Stimulated activated naive CD8-positive, alpha-beta T cell treated with anti-CD3 and anti-CD28 coated beads, Interleukin-15, amount 100 ng/mL, for 72 hours (primary cell): ENCODE data around the gene UBE2H.
"Not testable (repeated sequence)": the region's sequence is repeated elsewhere in the genome, so short reads cannot be mapped to it uniquely, and the experiment has no call there.

Experiments
- ATAC-seq: fragments of 150-1000 bp; cut with Tn5 transposase; 2 replicates; pipeline ENCODE4 v1.10.0; 2021; ENCODE audit warnings: mild to moderate bottlenecking, moderate library complexity
- DNase-seq, 2 donors: peaks; one replicate each; pipeline ENCODE4 v3.0.0; 2021 to 2022
- H3K27ac Mint-ChIP-seq, 2 donors: one replicate each; pipeline ENCODE4 v1.8.0; 2022; ENCODE audit warnings: mild to moderate bottlenecking in 2 of 2, mixed read lengths in 2 of 2, moderate library complexity in 2 of 2
- H3K27me3 Mint-ChIP-seq: one replicate; pipeline ENCODE4 v1.8.0; 2022; ENCODE audit warnings: mixed read lengths
- H3K4me1 Mint-ChIP-seq: one replicate; pipeline ENCODE4 v1.8.0; 2022; ENCODE audit warnings: mild to moderate bottlenecking, mixed read lengths
- H3K4me3 Mint-ChIP-seq, 2 donors: one replicate each; pipeline ENCODE4 v1.8.0; 2022; ENCODE audit warnings: mild to moderate bottlenecking in 2 of 2, mixed read lengths in 2 of 2, moderate library complexity in 1 of 2
- H3K9me3 Mint-ChIP-seq, 2 donors: one replicate each; pipeline ENCODE4 v1.8.0; 2022; ENCODE audit warnings: mixed read lengths in 2 of 2

Gene UBE2H

DNA sequence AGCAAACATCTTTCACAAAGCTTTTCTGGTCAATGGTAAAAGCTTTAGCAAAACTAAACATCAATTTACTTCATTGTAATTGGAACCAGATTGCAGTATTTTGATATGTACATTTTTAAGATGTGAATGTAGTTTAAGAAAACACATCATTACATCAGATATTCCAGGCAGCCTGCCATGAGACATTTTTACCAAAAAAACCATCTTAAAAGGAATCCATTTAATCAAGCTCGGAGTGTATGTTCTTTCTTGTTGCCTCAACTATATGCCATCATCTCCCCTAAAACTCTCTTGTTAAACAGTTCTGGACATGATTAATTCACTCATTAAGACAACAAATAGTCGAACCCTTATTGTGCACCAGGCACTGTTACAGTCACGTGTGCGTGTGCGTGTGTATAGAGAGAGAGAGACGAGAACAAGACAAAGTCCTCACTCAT is 97.5 kb downstream of the UBE2H start:
- DNase-seq = no peak
- no peaks in the 10 kb centered on the region for H3K9me3 Mint-ChIP-seq
- no peaks in the 10 kb centered on the region for H3K27me3 Mint-ChIP-seq
- H3K27ac Mint-ChIP-seq = no peak overlapping the region
- no peak overlapping the region for H3K4me3 Mint-ChIP-seq
- ATAC-seq = no peak
- H3K4me1 Mint-ChIP-seq = peaks cover 67% of the 10 kb centered on the region

DNA sequence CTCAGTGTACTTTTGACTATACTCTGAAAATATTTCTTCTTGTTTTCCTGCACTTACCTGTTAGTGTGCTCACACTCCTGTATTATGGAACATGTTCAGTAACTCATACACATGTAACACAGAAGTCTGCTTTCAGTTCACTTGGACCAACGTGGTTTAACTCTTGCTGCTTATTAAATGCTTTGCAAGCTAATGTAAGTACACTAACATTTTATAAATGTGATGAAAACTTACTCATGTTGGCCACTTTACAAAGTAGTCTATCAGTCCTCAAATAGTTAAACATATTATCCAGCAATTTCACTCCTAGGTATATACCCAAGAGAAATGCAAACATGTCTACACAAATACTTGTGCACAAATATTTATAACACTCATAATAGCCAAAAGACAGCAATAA is 98.4 kb downstream of the UBE2H start:
- DNase-seq (no peak), ATAC-seq (no peak)
- Mint-ChIP-seq H3K9me3 (no peaks in the 10 kb centered on the region), H3K27ac (no peak overlapping the region), H3K27me3 (no peaks in the 10 kb centered on the region), H3K4me3 (no peak overlapping the region), H3K4me1 (peaks cover 58% of the 10 kb centered on the region)

DNA sequence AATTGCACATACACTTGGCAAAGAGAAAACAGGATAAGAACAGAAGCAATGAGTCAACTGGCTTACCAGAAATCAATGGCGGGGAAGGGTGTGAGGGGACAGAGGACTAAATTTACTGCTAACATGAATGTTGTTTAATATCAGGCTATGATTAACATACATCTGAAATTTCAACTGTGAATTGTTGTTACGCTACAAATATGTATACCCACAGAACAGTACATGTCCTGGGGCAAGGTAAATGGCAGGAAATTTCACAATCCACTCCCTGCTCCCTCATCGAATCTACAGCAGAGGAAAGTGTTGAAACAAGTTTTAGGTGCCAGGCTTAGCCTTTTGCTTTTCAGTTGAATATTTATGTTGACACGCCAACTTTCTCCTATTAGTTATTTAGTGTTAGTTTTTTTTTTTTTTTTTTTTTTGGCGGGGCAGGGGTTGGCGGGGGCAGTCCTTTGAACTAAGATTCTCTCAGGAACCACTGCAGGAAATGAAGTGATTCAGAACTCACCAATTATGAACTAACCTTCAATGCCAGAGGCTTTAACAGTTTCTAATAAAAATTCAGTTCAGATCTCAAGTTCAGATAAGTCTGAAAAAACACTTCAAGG is 99.0 kb downstream of the UBE2H start:
- Mint-ChIP-seq H3K27me3 (no peaks in the 10 kb centered on the region), H3K9me3 (no peaks in the 10 kb centered on the region), H3K4me3 (no peak overlapping the region), H3K4me1 (peaks cover 52% of the 10 kb centered on the region), H3K27ac (no peak overlapping the region)
- ATAC-seq = no peak
- DNase-seq = no peak

DNA sequence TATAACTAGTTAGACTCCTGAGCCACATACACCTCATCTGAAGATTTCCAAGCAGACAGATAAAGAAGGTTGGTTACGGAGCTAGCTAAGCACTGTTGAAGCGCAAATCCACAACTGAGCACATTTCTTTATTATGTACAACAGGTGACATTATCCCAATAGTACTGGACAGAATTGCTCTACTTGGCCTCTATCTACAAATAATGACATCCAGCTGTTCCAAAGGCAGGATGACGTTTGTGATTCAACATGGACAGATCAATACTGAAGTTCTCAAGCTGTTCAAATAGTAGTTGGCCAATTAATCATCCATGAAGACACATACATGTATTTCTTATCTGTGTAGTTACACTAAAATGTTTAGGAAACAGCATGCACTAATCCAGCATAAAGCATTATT is 101.0 kb downstream of the UBE2H start:
- DNase-seq (no peak), ATAC-seq (no peak)
- Mint-ChIP-seq H3K4me1 (peaks cover 50% of the 10 kb centered on the region), H3K27ac (no peak overlapping the region), H3K9me3 (no peaks in the 10 kb centered on the region), H3K4me3 (no peak overlapping the region), H3K27me3 (no peaks in the 10 kb centered on the region)

DNA sequence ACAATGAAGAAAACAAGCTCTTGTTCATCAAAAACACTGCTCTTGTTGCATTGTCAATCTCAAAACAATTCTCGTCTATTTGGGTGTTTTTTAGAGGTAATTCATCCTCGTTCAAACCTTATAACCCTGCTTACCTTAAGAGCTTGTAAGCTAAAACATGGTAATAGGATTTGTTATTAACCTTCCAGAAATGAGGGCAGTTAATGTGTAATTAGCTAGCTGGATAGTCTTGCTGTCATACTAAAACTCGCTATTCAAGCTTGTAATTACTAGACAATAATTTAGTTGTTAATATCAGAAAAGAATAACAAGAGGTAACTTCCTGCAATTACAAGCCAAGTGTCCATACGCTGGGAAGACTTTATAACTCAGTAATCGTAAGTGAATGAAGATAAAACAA is 101.6 kb downstream of the UBE2H start:
- H3K27me3 Mint-ChIP-seq = no peaks in the 10 kb centered on the region
- DNase-seq = no peak
- ATAC-seq = no peak
- no peaks in the 10 kb centered on the region for H3K9me3 Mint-ChIP-seq
- H3K4me1 Mint-ChIP-seq = peaks cover 52% of the 10 kb centered on the region
- H3K4me3 Mint-ChIP-seq = no peak overlapping the region
- H3K27ac Mint-ChIP-seq = no peak overlapping the region

DNA sequence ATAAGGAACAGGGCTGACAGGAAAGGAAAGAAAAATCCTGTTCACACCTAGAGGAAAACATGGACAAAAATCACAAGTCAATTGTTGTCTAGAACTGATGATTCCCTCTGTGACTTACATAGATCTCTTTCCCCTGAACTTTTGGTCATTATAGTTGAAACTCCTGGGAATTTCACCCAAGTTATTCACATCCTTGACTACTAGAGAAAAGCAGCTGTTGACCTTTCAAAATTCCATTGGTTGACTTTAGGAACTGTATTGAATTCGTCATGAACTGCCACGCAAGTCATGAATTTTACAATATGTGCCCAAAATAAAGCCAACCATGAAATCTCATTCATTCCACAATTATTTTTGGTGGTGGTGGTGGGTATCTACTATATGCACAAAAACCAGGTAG is 104.3 kb downstream of the UBE2H start:
- Mint-ChIP-seq H3K27ac (no peak overlapping the region), H3K4me1 (peaks cover 54% of the 10 kb centered on the region)
- no peak for DNase-seq

DNA sequence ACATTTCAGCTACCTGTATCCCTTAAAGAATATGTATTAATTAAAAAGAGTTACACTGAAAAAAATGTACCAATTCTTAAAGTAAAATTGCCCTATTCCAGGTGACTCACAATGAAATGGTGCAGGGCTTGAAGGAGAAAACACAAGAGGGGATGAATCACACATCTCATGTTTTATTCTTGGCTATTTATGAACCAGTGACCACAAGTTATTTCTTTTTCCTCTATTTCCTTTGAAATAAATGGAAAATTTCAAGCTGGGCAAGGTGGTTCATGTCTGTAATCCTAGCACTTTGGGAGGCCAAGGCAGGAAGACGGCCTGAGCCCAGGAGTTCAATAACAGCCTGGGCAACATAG is 106.8 kb downstream of the UBE2H start:
- Mint-ChIP-seq H3K4me1 (peaks cover 62% of the 10 kb centered on the region), H3K9me3 (no peaks in the 10 kb centered on the region), H3K27me3 (no peaks in the 10 kb centered on the region), H3K4me3 (no peak overlapping the region), H3K27ac (peak overlapping the region in 1 of 2 donors; percentile 19)
- no peak for DNase-seq
- ATAC-seq = no peak

More for the DNA sequence above, 104.3 kb downstream of the UBE2H start:
- H3K4me3 Mint-ChIP-seq = no peak overlapping the region
- no peaks in the 10 kb centered on the region for H3K9me3 Mint-ChIP-seq
- H3K27me3 Mint-ChIP-seq = no peaks in the 10 kb centered on the region
- no peak for ATAC-seq

DNA sequence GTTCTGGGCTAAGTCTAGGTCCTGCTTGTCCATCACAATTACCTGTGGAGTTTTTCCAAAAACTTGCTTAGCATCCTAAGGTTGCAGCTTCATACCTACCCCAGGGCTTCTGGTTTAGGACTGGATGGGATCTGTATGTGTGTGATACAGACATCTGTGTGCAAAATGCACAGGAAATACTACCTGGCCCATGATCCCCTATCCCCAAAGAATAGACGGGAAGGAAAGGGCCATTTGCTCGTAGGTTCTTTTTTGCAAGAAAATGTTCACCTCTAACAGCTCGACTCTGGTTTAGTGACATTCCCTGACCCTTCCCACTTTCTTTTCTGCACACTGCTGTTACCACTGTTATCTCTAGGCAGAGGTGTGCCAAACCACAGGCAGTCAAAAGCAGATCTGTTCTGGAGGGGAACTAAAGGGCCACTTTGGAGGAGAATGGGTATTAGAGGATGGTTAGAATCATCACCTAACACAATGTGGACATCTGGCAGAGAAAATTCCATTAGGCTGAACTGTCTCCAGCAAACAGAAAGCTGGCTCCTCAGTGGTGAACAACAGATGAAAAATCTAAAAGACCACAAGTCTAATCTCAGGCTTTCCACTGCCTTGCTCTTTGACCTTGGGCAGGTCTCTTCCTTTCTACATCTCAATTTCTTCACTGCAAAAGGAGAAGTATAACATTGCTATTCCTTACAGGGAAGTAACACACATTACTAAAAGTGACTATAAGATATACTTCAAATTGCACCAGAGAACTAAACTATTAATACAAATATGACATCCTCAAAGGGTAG is 107.4 kb downstream of the UBE2H start:
- Mint-ChIP-seq H3K27me3 (no peaks in the 10 kb centered on the region), H3K4me1 (peaks cover 68% of the 10 kb centered on the region), H3K27ac (no peak overlapping the region), H3K9me3 (no peaks in the 10 kb centered on the region), H3K4me3 (no peak overlapping the region)
- ATAC-seq (no peak), DNase-seq (no peak)

DNA sequence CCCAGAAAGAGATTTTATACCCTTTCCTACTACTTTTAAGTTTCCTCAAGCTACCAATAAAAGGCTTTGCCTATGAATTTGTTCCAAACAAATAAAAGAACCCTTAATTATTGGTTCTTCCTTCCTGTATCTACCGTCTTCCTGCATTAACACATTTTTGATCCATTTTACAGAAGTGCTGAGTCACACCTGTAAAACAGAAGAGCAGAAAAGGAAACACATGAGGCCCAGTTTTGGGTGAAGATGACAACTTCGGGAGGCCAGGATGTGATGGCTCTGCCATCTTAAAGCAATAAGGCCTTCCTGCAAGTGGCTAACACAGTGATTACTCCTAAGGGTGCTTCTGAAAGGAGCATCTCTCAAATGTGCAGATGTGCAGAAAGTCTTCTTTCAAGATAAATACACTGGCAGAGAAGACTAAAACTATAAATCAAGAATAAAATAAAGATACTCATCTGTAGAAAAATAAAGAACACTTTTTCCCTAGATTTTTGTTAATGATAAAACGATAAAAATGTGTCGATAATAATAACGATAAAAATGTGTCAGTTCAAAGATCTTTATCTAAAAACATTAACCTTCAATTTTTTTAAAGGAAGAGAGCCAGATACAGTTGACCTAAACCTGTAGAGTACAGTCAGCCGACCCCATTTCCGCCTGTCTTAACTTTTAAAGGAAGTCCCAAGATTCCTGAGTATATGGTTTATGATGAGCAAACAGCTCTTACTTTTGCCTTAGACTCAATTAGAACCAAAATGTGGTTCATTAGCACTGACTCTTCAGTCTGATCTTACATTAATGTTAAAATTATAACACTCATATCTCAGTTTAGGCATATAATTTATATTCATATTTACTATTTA is 108.6 kb downstream of the UBE2H start:
- peak overlapping the region; percentile 21 to 26 for H3K4me3 Mint-ChIP-seq

DNA sequence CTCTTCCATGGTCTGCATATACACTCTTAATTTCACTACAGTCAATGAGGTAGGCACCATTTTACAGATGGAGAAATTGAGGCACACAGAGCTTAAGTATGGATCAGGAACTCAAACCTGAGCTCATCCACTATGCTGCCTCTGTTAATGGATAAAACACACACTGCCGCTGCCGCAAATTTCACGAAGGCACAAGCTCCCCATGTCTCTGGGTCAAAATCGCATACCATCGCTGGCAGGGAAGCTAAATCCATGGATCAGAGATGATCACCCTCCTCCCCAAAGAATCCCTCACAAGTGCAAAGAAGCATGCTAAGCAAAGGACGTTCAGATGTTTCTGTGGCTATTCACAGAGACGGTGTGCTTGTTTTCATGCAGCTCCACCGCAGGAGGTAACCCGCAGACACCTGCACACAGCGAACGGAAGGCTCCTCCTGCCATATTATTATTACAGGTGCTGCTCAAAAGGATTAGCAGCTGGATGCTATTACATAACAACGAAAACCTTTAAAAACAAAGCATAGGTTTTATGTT is 109.3 kb downstream of the UBE2H start:
- no peaks in the 10 kb centered on the region for H3K9me3 Mint-ChIP-seq
- no peak overlapping the region for H3K27ac Mint-ChIP-seq
- peaks cover 69% of the 10 kb centered on the region for H3K4me1 Mint-ChIP-seq
- DNase-seq (no peak), ATAC-seq (no peak)
- H3K4me3 Mint-ChIP-seq = no peak overlapping the region
- no peaks in the 10 kb centered on the region for H3K27me3 Mint-ChIP-seq

More for the DNA sequence above, 108.6 kb downstream of the UBE2H start:
- ATAC-seq = no peak
- Mint-ChIP-seq H3K4me1 (peaks cover 69% of the 10 kb centered on the region), H3K27ac (peak overlapping the region in 1 of 2 donors; percentile 21), H3K9me3 (no peaks in the 10 kb centered on the region), H3K27me3 (no peaks in the 10 kb centered on the region)
- no peak for DNase-seq

DNA sequence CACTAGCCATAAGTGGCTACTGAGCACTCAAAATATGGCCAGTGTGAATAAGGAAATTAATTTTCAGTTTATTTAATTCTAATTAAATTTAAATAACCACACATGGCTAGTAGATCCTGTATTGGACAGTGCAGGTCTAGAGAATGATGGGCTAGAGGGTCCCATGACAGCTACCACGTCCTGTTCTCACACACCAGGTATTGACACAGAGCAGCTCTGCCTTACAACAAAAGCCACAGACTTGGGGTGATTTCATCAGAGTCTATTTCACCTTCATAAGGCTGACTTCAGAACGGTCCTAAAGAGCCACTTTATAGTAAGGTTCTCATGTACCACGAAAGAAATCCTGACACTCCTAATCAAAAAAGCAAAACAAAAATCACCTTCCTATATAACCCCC is 111.3 kb downstream of the UBE2H start:
- peak overlapping the region in 1 of 2 donors; percentile 42 for H3K27ac Mint-ChIP-seq

DNA sequence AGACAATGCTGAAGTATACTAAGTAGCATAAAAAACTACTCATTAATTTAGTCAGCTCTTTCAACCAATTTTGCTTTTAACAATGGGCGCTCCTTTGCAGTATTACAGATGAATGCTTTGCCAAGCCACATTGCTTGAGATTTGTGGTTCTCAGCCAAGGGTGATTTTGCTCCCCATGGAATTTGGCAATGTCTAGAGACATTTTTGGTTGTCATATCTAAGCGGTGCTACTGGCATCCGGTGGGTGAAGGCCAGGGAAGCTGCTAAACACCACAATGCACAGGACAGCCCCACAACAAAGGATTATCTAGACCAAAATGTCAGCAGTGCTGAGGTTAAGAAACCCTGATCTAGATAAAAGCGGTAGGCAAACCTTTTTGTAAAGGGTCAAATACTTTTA is 112.0 kb downstream of the UBE2H start:
- H3K4me1 Mint-ChIP-seq = peaks cover 45% of the 10 kb centered on the region
- DNase-seq = no peak
- H3K9me3 Mint-ChIP-seq = no peaks in the 10 kb centered on the region
- peak; percentile 65 for ATAC-seq
- no peak overlapping the region for H3K4me3 Mint-ChIP-seq
- H3K27ac Mint-ChIP-seq = no peak overlapping the region
- H3K27me3 Mint-ChIP-seq = no peaks in the 10 kb centered on the region

More for the DNA sequence above, 111.3 kb downstream of the UBE2H start:
- DNase-seq (peak in 1 of 2 donors; percentile 34), ATAC-seq (peak; percentile 96)
- H3K4me3 Mint-ChIP-seq = peak overlapping the region in 1 of 2 donors; percentile 32
- no peaks in the 10 kb centered on the region for H3K27me3 Mint-ChIP-seq
- H3K9me3 Mint-ChIP-seq = no peaks in the 10 kb centered on the region
- H3K4me1 Mint-ChIP-seq = peaks cover 52% of the 10 kb centered on the region

DNA sequence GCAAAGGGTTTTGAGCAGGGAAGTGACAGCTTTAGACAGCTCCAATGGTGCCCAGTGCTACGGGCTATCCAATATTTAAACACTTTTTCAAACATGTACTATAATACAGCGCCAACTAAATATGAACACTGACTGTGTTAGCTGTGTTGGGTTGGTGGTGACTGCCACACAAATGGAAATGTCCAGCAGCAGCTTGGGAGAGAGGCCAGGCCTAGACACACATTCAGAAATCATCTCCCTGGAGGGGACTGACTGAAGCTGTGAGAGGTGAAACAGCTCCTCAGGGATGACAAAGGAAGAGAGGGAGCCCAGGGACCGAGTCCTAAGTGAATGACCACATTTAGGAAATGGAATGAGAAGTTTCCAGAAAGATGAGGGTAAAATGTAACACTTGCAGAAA is 115.8 kb downstream of the UBE2H start:
- Mint-ChIP-seq H3K4me3 (no peak overlapping the region), H3K9me3 (no peaks in the 10 kb centered on the region), H3K27me3 (no peaks in the 10 kb centered on the region), H3K27ac (no peak overlapping the region), H3K4me1 (peaks cover 16% of the 10 kb centered on the region)
- no peak for DNase-seq
- no peak for ATAC-seq

DNA sequence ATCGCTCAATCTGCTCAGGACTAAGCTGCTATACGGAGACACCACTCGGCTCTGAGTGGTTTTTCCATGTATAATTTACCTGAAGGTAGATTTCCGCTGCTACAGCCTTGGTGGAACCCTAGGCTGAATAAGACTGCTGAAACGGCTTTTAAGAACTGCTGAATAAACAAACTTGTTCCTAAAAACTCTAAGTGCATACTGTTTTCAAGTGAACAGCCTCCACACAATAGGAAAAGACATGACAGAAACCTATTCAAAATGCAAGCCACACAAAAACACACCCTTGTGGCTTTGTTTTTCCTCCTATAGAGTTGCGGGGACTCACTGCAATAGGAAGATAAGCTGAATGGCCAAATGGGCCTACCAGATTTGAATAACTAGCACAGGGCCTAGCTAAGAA is 117.2 kb downstream of the UBE2H start:
- Mint-ChIP-seq H3K27me3 (no peaks in the 10 kb centered on the region), H3K4me3 (no peak overlapping the region), H3K4me1 (peaks cover 3% of the 10 kb centered on the region), H3K27ac (no peak overlapping the region), H3K9me3 (no peaks in the 10 kb centered on the region)
- DNase-seq = no peak
- no peak for ATAC-seq

DNA sequence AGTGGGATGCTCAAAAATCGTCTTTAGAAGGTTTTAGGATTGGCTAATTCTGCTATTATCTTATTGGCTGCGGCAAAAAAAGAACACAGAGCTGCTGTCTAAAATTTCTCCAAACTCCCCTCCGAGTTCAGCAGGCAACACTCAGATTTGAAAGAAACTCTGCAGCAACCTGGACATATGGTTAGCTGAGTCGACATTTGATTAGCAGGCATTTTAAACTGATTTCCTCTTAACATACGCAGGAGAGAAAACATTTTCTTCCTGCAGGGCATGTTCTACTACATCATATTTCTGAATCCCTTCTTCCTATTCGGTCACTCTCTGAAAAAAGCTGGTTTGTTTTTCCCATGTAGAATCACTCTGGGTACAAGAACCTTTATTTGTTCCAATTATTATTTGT is 119.4 kb downstream of the UBE2H start:
- H3K27ac Mint-ChIP-seq, H3K4me3 Mint-ChIP-seq, DNase-seq, H3K9me3 Mint-ChIP-seq, H3K27me3 Mint-ChIP-seq, ATAC-seq: not testable (repeated sequence)
- peaks cover 18% of the 10 kb centered on the region for H3K4me1 Mint-ChIP-seq
